Large intestine (tissue), 3 donors: ENCODE measurements around the gene HSH2D. TPM values are rescaled to one million over a fixed set of nuclear protein-coding genes. Genes with fewer than 3 reads are reported as not detected.

Experiments
- DNase-seq, 2 donors: peaks; one replicate each; pipeline versions ENCODE4 v3.0.0 to v3.0.0-alpha.2; 2013
- H3K27ac ChIP-seq: one replicate; pipeline ENCODE4 v1.5.1; 2013; ENCODE audit warnings: low read length
- H3K27me3 ChIP-seq: 2 replicates; pipeline ENCODE4 v1.6.1; 2013; ENCODE audit warnings: low read length; ENCODE audit not compliant: control insufficient read depth, insufficient read depth
- H3K36me3 ChIP-seq: 2 replicates; pipeline ENCODE4 v1.6.1; 2013; ENCODE audit warnings: low read length; ENCODE audit not compliant: control insufficient read depth, insufficient read depth
- H3K4me1 ChIP-seq: one replicate; pipeline ENCODE4 v1.6.1; 2013; ENCODE audit warnings: low read length; ENCODE audit not compliant: control insufficient read depth, insufficient read depth
- H3K4me3 ChIP-seq: one replicate; pipeline ENCODE4 v1.5.1; 2013; ENCODE audit warnings: low read length
- H3K9me3 ChIP-seq: one replicate; pipeline ENCODE4 v1.6.1; 2013; ENCODE audit warnings: mild to moderate bottlenecking, low read depth, low read length, moderate library complexity; ENCODE audit not compliant: control insufficient read depth
- WGBS: methylation state at CpG from one replicate; pipeline ENCODE4 v1.1.5; 2013; ENCODE audit warnings: low lambda C conversion rate; ENCODE audit not compliant: insufficient coverage; 5-methylcytosine and 5-hydroxymethylcytosine counted together
- polyA plus RNA-seq: library from polyadenylated mRNA; unstranded; fragments of 120-200 nt; gene quantifications from one replicate; pipeline ENCODE4 v1.2.1, GENCODE V29; 2013

Gene HSH2D
- polyA plus RNA-seq, 1 donor = 15.4 TPM

- 100% methylated on average over 2 of the region's 22 CpGs for WGBS
- Histone ChIP-seq H3K9me3 (no peaks in the 10 kb centered on the region), H3K36me3 (peaks cover 60% of the 10 kb centered on the region), H3K27ac (no peak overlapping the region), H3K27me3 (no peaks in the 10 kb centered on the region), H3K4me1 (peaks cover 32% of the 10 kb centered on the region), H3K4me3 (no peak overlapping the region)
- no peak for DNase-seq
Observed at GRCh38 chr19:16202320-16203255, 59.1 kb downstream of the HSH2D start.

GRCh38 chr19:16203256-16204004 lies 59.9 kb downstream of the HSH2D start:
- Histone ChIP-seq H3K36me3 (peaks cover 68% of the 10 kb centered on the region), H3K4me1 (peaks cover 31% of the 10 kb centered on the region), H3K9me3 (no peaks in the 10 kb centered on the region), H3K27ac (no peak overlapping the region), H3K4me3 (no peak overlapping the region), H3K27me3 (no peaks in the 10 kb centered on the region)
- DNase-seq = no peak
- no CpG with 5 or more reads among the region's 19 CpGs for WGBS

GRCh38 chr19:16204005-16204294 lies 60.5 kb downstream of the HSH2D start:
- Histone ChIP-seq H3K4me1 (peaks cover 26% of the 10 kb centered on the region), H3K9me3 (no peaks in the 10 kb centered on the region), H3K27ac (no peak overlapping the region), H3K4me3 (no peak overlapping the region), H3K36me3 (peaks cover 73% of the 10 kb centered on the region), H3K27me3 (no peaks in the 10 kb centered on the region)
- no peak for DNase-seq
- WGBS = no CpG with 5 or more reads among the region's 5 CpGs

GRCh38 chr19:16205205-16206045 lies 61.9 kb downstream of the HSH2D start:
- H3K9me3 ChIP-seq = no peaks in the 10 kb centered on the region
- H3K36me3 ChIP-seq = peaks cover 88% of the 10 kb centered on the region
- no peak overlapping the region for H3K27ac ChIP-seq
- no peak overlapping the region for H3K4me3 ChIP-seq
- H3K27me3 ChIP-seq = no peaks in the 10 kb centered on the region
- no CpG with 5 or more reads among the region's 11 CpGs for WGBS
- H3K4me1 ChIP-seq = peaks cover 14% of the 10 kb centered on the region
- DNase-seq = no peak

- Histone ChIP-seq H3K27ac (no peak overlapping the region), H3K4me1 (peaks cover 7% of the 10 kb centered on the region), H3K27me3 (no peaks in the 10 kb centered on the region), H3K36me3 (peaks cover 88% of the 10 kb centered on the region), H3K9me3 (no peaks in the 10 kb centered on the region), H3K4me3 (no peak overlapping the region)
- no CpG with 5 or more reads among the region's 14 CpGs for WGBS
- no peak for DNase-seq
Observed at GRCh38 chr19:16206046-16206605, 62.6 kb downstream of the HSH2D start.

- Histone ChIP-seq H3K36me3 (peaks cover 89% of the 10 kb centered on the region), H3K9me3 (no peaks in the 10 kb centered on the region), H3K4me1 (peaks cover 4% of the 10 kb centered on the region), H3K27me3 (no peaks in the 10 kb centered on the region), H3K4me3 (no peak overlapping the region), H3K27ac (no peak overlapping the region)
- WGBS = no CpG with 5 or more reads among the region's 7 CpGs
- no peak for DNase-seq
Observed at GRCh38 chr19:16206637-16207036, 63.2 kb downstream of the HSH2D start.

GRCh38 chr19:16207063-16207462 lies 63.6 kb downstream of the HSH2D start:
- DNase-seq = no peak
- WGBS = no CpG with 5 or more reads among the region's 10 CpGs
- H3K27me3 ChIP-seq = no peaks in the 10 kb centered on the region
- H3K4me3 ChIP-seq = no peak overlapping the region
- peaks cover 85% of the 10 kb centered on the region for H3K36me3 ChIP-seq
- no peaks in the 10 kb centered on the region for H3K9me3 ChIP-seq
- no peaks in the 10 kb centered on the region for H3K4me1 ChIP-seq
- no peak overlapping the region for H3K27ac ChIP-seq

GRCh38 chr19:16207490-16208025 lies 64.1 kb downstream of the HSH2D start:
- peaks cover 80% of the 10 kb centered on the region for H3K36me3 ChIP-seq
- no peaks in the 10 kb centered on the region for H3K4me1 ChIP-seq
- no peak for DNase-seq
- H3K4me3 ChIP-seq = no peak overlapping the region
- H3K27ac ChIP-seq = no peak overlapping the region
- H3K9me3 ChIP-seq = no peaks in the 10 kb centered on the region
- no CpG with 5 or more reads among the region's 12 CpGs for WGBS
- H3K27me3 ChIP-seq = no peaks in the 10 kb centered on the region
